Liver (tissue), 9 donors: Measurements from ENCODE around the gene TANC1. TPM values are rescaled to one million over a fixed set of nuclear protein-coding genes. Genes with fewer than 3 reads are reported as not detected.

Source experiments
- DNase-seq: peaks from one replicate; pipeline ENCODE4 v3.0.0-alpha.2; 2017; ENCODE audit warnings: low spot score
- H3K27ac ChIP-seq, 2 donors: one replicate each; pipeline ENCODE4 v1.7.0; 2013; ENCODE audit warnings: inconsistent platforms in 2 of 2, low read length in 2 of 2, control low read depth in 1 of 2, low read depth in 1 of 2, mild to moderate bottlenecking in 1 of 2
- H3K27me3 ChIP-seq, 4 donors: one replicate each; pipeline versions ENCODE4 v1.6.1 to v1.7.0; 2013; ENCODE audit warnings: low read length in 3 of 4, inconsistent platforms in 1 of 4, mild to moderate bottlenecking in 1 of 4, moderate library complexity in 1 of 4; ENCODE audit not compliant: control insufficient read depth in 4 of 4, insufficient read depth in 4 of 4
- H3K36me3 ChIP-seq, 4 donors: one replicate each; pipeline versions ENCODE4 v1.6.1 to v1.7.0; 2013; ENCODE audit warnings: low read length in 3 of 4, mild to moderate bottlenecking in 3 of 4, low read depth in 1 of 4, moderate library complexity in 1 of 4; ENCODE audit not compliant: control insufficient read depth in 4 of 4, insufficient read depth in 3 of 4
- H3K4me1 ChIP-seq, 4 donors: one replicate each; pipeline versions ENCODE4 v1.6.1 to v1.7.0; 2013; ENCODE audit warnings: low read length in 3 of 4, mild to moderate bottlenecking in 3 of 4, moderate library complexity in 1 of 4; ENCODE audit not compliant: control insufficient read depth in 4 of 4, insufficient read depth in 4 of 4
- H3K4me3 ChIP-seq, 3 donors: one replicate each; pipeline versions ENCODE4 v1.6.1 to v1.7.0; 2013; ENCODE audit warnings: low read length in 3 of 3, control low read depth in 1 of 3, low read depth in 1 of 3, mild to moderate bottlenecking in 1 of 3
- H3K9ac ChIP-seq, 2 donors: one replicate each; pipeline ENCODE4 v1.7.0; 2013; ENCODE audit warnings: low read length in 2 of 2, mild to moderate bottlenecking in 2 of 2, moderate library complexity in 2 of 2, control low read depth in 1 of 2, low read depth in 1 of 2
- H3K9me3 ChIP-seq, 4 donors: one replicate each; pipeline versions ENCODE4 v1.6.1 to v1.7.0; 2013; ENCODE audit warnings: low read length in 3 of 4; ENCODE audit not compliant: control insufficient read depth in 4 of 4
- CTCF ChIP-seq: fragments of 150-350 bp; IDR thresholded peaks from 2 replicates; pipeline ENCODE4 v1.5.1; 2017; ENCODE audit warnings: improper control_type of control experiment, low read depth, low read length; ENCODE audit not compliant: missing input control
- EGR1 ChIP-seq, 2 donors: IDR thresholded peaks; 2 replicates each; pipeline ENCODE4 v1.6.1; 2016 to 2018; ENCODE audit warnings: antibody characterized with exemption in 2 of 2, low read depth in 2 of 2
- FOXA1 ChIP-seq: IDR thresholded peaks from 2 replicates; pipeline ENCODE4 v1.6.1; 2016; ENCODE audit warnings: antibody characterized with exemption
- FOXA2 ChIP-seq: IDR thresholded peaks from 2 replicates; pipeline ENCODE4 v1.6.1; 2016; ENCODE audit warnings: antibody characterized with exemption
- GABPA ChIP-seq, 2 donors: IDR thresholded peaks in 1 of 2; conservative IDR thresholded peaks in 1 of 2; 2 replicates each; pipeline ENCODE4 v1.6.1; 2016; ENCODE audit warnings: antibody characterized with exemption in 2 of 2, mild to moderate bottlenecking in 1 of 2, moderate library complexity in 1 of 2
- HNF4A ChIP-seq, 2 donors: conservative IDR thresholded peaks; 2 replicates each; pipeline ENCODE4 v1.6.1; 2016; ENCODE audit warnings: antibody characterized with exemption in 2 of 2, mild to moderate bottlenecking in 2 of 2
- HNF4G ChIP-seq: IDR thresholded peaks from 2 replicates; pipeline ENCODE4 v1.6.1; 2016; ENCODE audit warnings: antibody characterized with exemption
- JUND ChIP-seq, 2 donors: IDR thresholded peaks; 2 replicates each; pipeline ENCODE4 v1.6.1; 2016; ENCODE audit warnings: antibody characterized with exemption in 2 of 2
- NR2F2 ChIP-seq: IDR thresholded peaks from 2 replicates; pipeline ENCODE4 v1.6.1; 2016; ENCODE audit warnings: antibody characterized with exemption
- RAD21 ChIP-seq, 2 donors: IDR thresholded peaks; 2 replicates each; pipeline ENCODE4 v1.6.1; 2016; ENCODE audit warnings: antibody characterized with exemption in 2 of 2, mild to moderate bottlenecking in 2 of 2
- RXRA ChIP-seq, 2 donors: IDR thresholded peaks; 2 replicates each; pipeline ENCODE4 v1.6.1; 2017 to 2018; ENCODE audit warnings: antibody characterized with exemption in 2 of 2, mild to moderate bottlenecking in 1 of 2
- SP1 ChIP-seq: IDR thresholded peaks from 2 replicates; pipeline ENCODE4 v1.6.1; 2018; ENCODE audit warnings: antibody characterized with exemption, mild to moderate bottlenecking
- TAF1 ChIP-seq: conservative IDR thresholded peaks from 2 replicates; pipeline ENCODE4 v1.6.1; 2016; ENCODE audit warnings: antibody characterized with exemption, mild to moderate bottlenecking
- YY1 ChIP-seq: IDR thresholded peaks from 2 replicates; pipeline ENCODE4 v1.6.1; 2016; ENCODE audit warnings: antibody characterized with exemption, mild to moderate bottlenecking
- WGBS: extraction: QIAGEN DNeasy Blood & Tissue Kit; methylation state at CpG from one replicate; pipeline ENCODE4 v1.1.7; 2013; 5-methylcytosine and 5-hydroxymethylcytosine counted together
- polyA plus RNA-seq, 2 donors: library from polyadenylated mRNA; stranded (reverse) in 1 of 2; unstranded in 1 of 2; fragments of 200-250 nt in 1 of 2; fragments of >200 nt in 1 of 2; fragmentation: Nextera tagmentation in 1 of 2; extraction: Ambion mirVana in 1 of 2; gene quantifications; one replicate each; pipeline versions ENCODE4 v1.2.1 to v1.2.3, GENCODE V29; 2013 to 2015
- total RNA-seq, 2 donors: library from RNA; depleted of rRNA; stranded (reverse); fragments of >200 nt; gene quantifications; one replicate each; pipeline ENCODE4 v1.2.3, GENCODE V29; 2014
- TF ChIP-seq, protein P1 (sequence below): IDR thresholded peaks from 2 replicates; pipeline ENCODE4 v1.6.1; 2016; ENCODE audit warnings: antibody characterized with exemption, mild to moderate bottlenecking
- TF ChIP-seq, protein P2 (sequence below): IDR thresholded peaks from 2 replicates; pipeline ENCODE4 v1.6.1; 2016; ENCODE audit warnings: antibody characterized with exemption
- TF ChIP-seq, protein P3 (sequence below): IDR thresholded peaks from 2 replicates; pipeline ENCODE4 v1.6.1; 2016; ENCODE audit warnings: antibody characterized with exemption
- TF ChIP-seq, protein P4 (sequence below): IDR thresholded peaks from 2 replicates; pipeline ENCODE4 v1.6.1; 2016; ENCODE audit warnings: antibody characterized with exemption
- donor health status: healthy.
- donor health status: healthy.
- donor health status: healthy.
- donor health status: healthy.
- donor health status: healthy.

TANC1 gene
- total and polyA plus RNA-seq, 4 donors, result 3.7 to 17.7 (median 5.2) TPM

DNA sequence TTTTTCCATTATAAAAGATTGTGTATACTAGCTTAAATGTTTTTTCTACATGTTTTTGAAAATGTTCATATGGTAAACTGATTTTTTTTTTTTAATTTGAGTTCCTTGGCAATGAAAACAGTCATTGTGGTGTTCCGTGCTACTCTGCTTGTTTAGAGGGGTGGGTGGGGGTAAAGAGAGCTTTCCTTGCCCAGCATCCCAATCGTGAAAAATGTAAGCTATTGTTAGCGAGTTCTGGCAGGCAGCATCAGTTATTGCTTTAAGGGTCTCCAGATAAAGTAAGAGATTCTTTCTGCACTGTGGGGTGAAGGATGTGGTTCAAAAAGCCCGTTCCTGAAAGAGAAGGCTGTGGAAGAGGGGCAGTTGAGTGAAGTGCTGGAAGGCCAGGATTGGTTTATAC, 118.4 kb downstream of the TANC1 start:
- Histone ChIP-seq H3K27me3 (no peaks in the 10 kb centered on the region), H3K9ac (no peak overlapping the region), H3K36me3 (no peaks in the 10 kb centered on the region), H3K27ac (no peak overlapping the region), H3K4me1 (peaks cover 0 to 3% (median 1%) of the 10 kb centered on the region in 4 donors), H3K9me3 (no peaks in the 10 kb centered on the region), H3K4me3 (no peak overlapping the region)
- no peak for DNase-seq
- TF ChIP-seq, protein P1, sequence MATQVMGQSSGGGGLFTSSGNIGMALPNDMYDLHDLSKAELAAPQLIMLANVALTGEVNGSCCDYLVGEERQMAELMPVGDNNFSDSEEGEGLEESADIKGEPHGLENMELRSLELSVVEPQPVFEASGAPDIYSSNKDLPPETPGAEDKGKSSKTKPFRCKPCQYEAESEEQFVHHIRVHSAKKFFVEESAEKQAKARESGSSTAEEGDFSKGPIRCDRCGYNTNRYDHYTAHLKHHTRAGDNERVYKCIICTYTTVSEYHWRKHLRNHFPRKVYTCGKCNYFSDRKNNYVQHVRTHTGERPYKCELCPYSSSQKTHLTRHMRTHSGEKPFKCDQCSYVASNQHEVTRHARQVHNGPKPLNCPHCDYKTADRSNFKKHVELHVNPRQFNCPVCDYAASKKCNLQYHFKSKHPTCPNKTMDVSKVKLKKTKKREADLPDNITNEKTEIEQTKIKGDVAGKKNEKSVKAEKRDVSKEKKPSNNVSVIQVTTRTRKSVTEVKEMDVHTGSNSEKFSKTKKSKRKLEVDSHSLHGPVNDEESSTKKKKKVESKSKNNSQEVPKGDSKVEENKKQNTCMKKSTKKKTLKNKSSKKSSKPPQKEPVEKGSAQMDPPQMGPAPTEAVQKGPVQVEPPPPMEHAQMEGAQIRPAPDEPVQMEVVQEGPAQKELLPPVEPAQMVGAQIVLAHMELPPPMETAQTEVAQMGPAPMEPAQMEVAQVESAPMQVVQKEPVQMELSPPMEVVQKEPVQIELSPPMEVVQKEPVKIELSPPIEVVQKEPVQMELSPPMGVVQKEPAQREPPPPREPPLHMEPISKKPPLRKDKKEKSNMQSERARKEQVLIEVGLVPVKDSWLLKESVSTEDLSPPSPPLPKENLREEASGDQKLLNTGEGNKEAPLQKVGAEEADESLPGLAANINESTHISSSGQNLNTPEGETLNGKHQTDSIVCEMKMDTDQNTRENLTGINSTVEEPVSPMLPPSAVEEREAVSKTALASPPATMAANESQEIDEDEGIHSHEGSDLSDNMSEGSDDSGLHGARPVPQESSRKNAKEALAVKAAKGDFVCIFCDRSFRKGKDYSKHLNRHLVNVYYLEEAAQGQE, result no peak
- TF ChIP-seq YY1 (no peak), GABPA (IDR thresholded peaks at IDR 0.05 in 1 of 2, conservative IDR thresholded peaks at IDR 0.05 in 1 of 2) (no peak), FOXA2 (no peak), SP1 (no peak), RAD21 (IDR thresholded peaks at IDR 0.05) (no peak), NR2F2 (no peak), EGR1 (IDR thresholded peaks at IDR 0.05; ENCODE audit: low read depth in 2 of 2) (no peak), JUND (IDR thresholded peaks at IDR 0.05) (no peak), HNF4G (no peak), RXRA (IDR thresholded peaks at IDR 0.05) (no peak), HNF4A (conservative IDR thresholded peaks at IDR 0.05) (no peak), CTCF (no peak), TAF1 (no peak), FOXA1 (no peak)
- TF ChIP-seq, protein P2, sequence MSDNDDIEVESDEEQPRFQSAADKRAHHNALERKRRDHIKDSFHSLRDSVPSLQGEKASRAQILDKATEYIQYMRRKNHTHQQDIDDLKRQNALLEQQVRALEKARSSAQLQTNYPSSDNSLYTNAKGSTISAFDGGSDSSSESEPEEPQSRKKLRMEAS, result no peak
- WGBS, result 78% methylated on average over 4 of the region's 4 CpGs

DNA sequence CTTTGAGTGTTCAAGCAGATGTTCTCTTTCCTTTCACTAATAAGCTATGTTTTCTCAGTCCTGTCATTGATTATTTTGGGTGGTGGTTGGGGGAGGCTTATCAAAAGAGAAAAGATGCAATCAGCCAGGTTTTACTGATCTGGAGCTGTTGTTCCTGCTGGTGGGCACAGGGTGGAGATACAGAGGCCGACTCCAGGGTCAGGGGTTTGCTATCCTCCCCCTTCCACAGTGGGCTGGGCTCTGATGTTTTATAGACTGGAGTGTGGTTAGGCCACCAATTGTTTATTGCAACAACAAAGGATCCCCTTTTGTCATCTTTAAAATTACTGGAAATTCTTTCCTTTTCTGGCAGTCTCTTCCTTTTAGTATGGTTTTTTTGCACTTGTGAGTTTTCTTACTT, 120.5 kb downstream of the TANC1 start:
- Histone ChIP-seq H3K4me3 (no peak overlapping the region), H3K9ac (no peak overlapping the region), H3K9me3 (no peaks in the 10 kb centered on the region), H3K36me3 (no peaks in the 10 kb centered on the region), H3K27me3 (no peaks in the 10 kb centered on the region), H3K4me1 (peaks cover 0 to 3% (median under 1%) of the 10 kb centered on the region in 4 donors), H3K27ac (no peak overlapping the region)
- no peak for DNase-seq
- 66% methylated on average over 1 of the region's 1 CpG for WGBS
- TF ChIP-seq GABPA (IDR thresholded peaks at IDR 0.05 in 1 of 2, conservative IDR thresholded peaks at IDR 0.05 in 1 of 2) (no peak), RXRA (IDR thresholded peaks at IDR 0.05) (no peak), FOXA2 (no peak), CTCF (no peak), RAD21 (IDR thresholded peaks at IDR 0.05) (no peak), TAF1 (no peak), HNF4A (conservative IDR thresholded peaks at IDR 0.05) (no peak), SP1 (no peak)
- TF ChIP-seq, protein P1, result no peak
- TF ChIP-seq, protein P2, result no peak
- TF ChIP-seq, protein P3, sequence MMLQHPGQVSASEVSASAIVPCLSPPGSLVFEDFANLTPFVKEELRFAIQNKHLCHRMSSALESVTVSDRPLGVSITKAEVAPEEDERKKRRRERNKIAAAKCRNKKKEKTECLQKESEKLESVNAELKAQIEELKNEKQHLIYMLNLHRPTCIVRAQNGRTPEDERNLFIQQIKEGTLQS, result no peak
- TF ChIP-seq, protein P4, sequence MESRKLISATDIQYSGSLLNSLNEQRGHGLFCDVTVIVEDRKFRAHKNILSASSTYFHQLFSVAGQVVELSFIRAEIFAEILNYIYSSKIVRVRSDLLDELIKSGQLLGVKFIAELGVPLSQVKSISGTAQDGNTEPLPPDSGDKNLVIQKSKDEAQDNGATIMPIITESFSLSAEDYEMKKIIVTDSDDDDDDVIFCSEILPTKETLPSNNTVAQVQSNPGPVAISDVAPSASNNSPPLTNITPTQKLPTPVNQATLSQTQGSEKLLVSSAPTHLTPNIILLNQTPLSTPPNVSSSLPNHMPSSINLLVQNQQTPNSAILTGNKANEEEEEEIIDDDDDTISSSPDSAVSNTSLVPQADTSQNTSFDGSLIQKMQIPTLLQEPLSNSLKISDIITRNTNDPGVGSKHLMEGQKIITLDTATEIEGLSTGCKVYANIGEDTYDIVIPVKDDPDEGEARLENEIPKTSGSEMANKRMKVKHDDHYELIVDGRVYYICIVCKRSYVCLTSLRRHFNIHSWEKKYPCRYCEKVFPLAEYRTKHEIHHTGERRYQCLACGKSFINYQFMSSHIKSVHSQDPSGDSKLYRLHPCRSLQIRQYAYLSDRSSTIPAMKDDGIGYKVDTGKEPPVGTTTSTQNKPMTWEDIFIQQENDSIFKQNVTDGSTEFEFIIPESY, result no peak
